Central memory CD4-positive, alpha-beta T cell (primary cell): ENCODE measurements around the gene GALR2.
"Not testable (repeated sequence)": the region's sequence is repeated elsewhere in the genome, so short reads cannot be mapped to it uniquely, and the experiment has no call there.

Experiments
- DNase-seq: peaks from one replicate; pipeline ENCODE4 v3.0.0; 2022
- total RNA-seq, 3 experiments: gene quantifications; one replicate each; lab custom pipeline; 2026; lab: John Stamatoyannopoulos, UW

The GALR2 gene, protein sequence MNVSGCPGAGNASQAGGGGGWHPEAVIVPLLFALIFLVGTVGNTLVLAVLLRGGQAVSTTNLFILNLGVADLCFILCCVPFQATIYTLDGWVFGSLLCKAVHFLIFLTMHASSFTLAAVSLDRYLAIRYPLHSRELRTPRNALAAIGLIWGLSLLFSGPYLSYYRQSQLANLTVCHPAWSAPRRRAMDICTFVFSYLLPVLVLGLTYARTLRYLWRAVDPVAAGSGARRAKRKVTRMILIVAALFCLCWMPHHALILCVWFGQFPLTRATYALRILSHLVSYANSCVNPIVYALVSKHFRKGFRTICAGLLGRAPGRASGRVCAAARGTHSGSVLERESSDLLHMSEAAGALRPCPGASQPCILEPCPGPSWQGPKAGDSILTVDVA
- 0 to 2.7 (median 0) reads per million in 3 experiments for total RNA-seq

DNA sequence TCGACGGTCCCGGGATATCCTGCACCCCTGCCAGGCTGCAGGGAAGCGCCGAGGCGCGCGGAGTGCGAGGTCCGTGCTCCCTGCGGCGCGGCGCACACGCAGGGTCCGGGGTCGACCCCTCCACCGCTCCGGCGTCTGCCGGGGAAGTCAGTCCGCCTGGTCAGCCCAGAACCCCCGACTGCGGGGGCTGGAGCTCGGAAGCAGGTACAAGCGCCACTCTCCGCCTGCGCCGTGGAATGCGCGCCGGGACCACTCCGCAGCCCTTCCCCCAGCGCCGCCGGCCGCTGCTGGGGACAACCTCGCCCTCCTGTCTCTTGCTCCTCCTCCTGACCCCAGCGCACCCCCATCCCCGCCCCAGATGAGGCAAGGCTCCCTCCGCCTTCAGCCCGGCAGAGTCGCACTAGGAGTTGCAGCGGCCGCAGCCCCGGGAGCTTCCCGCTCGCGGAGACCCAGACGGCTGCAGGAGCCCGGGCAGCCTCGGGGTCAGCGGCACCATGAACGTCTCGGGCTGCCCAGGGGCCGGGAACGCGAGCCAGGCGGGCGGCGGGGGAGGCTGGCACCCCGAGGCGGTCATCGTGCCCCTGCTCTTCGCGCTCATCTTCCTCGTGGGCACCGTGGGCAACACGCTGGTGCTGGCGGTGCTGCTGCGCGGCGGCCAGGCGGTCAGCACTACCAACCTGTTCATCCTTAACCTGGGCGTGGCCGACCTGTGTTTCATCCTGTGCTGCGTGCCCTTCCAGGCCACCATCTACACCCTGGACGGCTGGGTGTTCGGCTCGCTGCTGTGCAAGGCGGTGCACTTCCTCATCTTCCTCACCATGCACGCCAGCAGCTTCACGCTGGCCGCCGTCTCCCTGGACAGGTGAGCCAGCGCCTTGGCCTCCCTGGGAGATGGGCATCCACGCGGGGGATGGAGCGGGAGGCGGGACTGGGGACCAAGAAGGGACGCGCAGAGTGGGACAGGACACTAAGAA is at the start of gene GALR2:
GALR2 (plus strand) TSS at position 392 of the 974 bp plus-strand sequence; CDS start at position 495, 103 bp downstream.
- no peak for DNase-seq

- DNase-seq: no peak
Measured at GRCh38 chr17:76025294-76025693, 49.3 kb upstream of the GALR2 start.

DNA sequence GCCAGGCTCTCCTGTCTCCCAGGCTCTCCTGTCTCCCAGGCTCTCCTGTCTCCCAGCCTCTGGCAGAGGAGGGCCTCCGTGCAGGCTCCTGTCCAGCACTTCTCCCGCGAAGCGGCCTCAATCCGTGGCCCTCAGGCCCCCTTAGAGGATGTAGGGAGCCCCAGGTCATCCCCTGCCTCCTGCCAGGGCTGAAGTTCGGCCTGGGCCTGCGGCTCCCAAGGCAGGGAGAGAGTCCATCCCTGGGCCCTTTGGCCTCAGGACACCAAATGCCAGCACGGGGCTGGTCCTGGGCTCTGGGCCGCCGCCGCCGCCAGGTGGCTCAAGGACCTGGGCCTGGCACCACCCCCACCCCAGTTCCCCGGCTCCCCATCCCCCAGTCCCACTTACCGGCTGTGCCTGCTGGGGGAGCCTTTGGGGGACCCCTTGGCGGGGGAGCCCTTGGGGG is 47.8 kb upstream of the GALR2 start:
- DNase-seq: no peak

DNA sequence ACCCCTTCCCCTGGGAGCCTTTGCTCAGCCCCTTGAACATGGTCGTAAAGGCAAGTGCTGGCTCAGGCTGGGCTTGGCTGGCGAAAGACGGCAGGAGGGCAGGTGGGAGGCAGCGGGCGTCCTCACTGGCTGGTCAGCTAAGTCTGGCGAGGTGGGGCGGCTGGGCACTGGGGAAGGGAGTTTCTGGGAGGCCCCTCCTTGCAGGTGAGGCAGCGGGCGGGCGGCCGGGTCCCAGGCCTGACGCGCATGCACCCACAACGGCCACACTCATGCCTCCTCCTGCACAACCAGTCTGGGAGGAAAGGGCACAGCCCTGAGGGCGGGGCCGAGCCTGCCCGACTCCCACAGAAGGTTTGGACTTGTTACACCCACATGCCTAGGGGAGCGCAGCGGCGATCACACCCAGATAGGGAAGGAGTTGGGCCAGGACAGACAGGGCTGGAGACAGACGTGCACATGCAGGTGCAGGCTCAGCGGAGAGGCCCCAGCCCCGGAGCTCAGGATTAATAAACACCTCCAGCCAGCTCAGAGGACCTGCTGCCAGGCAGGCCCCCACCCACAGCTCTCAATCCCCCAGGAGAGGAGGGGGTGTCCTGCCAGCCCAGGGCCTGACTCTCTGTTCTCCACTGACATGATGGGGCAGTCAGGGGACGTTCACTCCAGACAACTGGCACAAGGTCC is 47.3 kb upstream of the GALR2 start, which contains the start of gene EVPL:
EVPL (minus strand) TSS at position 148 of the 681 bp plus-strand sequence; CDS start at position 40, 108 bp downstream.
- DNase-seq: no peak

DNA sequence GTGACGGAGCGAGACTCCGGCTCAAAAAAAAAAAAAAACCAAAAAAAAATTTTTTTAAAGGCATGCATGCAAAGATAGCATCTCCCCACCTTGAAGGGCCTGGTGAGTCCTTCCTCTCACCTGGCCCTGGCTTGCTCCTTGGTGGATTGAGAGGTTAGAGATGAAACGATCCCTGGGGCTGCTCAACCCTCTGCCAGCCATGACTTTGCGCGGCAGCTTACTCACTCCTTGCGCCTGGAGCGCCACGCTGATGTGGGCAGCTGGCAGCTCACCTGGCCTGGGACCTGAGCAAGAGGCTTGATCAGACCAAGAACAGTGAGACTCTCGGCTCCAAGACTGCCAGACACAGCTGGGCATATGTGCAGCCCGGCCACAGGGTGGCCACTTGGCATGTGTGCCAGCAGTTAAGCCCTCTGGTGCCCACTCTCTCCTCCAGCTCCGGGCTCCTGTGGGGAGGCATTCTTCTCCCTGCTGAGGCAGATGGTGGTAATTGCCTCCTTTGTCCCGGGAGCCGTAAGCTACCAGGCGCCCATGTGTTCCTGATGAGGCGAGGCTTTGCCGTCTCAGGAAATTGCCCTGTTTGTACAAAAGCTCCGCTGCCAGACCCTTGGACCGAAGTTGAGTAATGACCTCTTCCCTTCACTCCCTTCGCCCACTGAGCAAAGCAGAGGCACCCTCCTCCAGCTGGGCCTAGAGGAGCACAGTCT is 42.4 kb upstream of the GALR2 start:
- no peak for DNase-seq

- DNase-seq: no peak
Measured at GRCh38 chr17:76032780-76033108, 41.8 kb upstream of the GALR2 start.

GRCh38 chr17:76033139-76033538 is 41.4 kb upstream of the GALR2 start:
- DNase-seq: no peak

DNA sequence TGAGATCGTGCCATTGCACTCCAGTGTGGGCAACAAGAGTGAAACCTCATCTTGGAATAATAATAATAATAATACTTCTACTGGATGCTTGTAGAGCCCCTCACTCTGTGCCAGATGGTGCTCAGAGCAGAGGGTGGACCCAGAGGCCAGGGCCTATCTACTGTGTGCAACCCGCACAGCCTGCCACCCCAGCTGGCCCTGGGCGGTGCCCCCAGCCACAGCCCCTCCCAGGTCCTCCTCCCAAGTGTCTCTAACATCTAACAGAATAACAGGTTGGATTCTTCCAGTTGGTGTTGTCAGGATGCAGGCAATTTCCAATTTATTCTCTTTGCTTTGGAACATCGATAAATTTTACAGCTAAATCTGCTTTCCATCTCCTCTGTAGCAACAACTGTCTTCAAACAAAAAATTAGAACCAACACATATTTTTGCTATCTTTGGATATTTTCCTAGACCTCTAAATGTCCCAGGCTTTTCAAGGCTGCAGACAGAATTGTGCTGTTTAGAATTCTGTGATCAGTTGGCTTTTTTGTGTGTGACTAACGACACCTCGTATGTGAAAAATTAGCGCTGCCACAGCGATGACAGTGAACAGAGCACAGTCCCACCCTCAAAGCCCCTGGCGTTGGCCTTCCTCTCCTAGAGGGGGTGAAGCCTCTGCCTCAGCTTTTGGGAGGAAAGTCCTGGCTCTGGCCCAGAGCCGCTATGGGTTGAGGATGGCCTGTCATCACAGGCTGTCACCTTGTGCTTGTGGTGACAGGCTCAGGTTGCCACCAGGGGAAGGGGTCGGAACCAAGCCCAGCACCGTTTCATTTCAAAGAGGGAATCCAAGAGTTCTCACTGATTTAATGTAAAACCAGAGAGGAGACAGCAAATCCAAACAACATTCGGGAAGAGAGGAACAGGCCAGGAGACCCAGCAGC is 39.9 kb upstream of the GALR2 start:
- no peak for DNase-seq

- no peak for DNase-seq
Measured at GRCh38 chr17:76036497-76037261, 37.9 kb upstream of the GALR2 start.

- DNase-seq: no peak
Measured at GRCh38 chr17:76038050-76038449, 36.5 kb upstream of the GALR2 start.

DNA sequence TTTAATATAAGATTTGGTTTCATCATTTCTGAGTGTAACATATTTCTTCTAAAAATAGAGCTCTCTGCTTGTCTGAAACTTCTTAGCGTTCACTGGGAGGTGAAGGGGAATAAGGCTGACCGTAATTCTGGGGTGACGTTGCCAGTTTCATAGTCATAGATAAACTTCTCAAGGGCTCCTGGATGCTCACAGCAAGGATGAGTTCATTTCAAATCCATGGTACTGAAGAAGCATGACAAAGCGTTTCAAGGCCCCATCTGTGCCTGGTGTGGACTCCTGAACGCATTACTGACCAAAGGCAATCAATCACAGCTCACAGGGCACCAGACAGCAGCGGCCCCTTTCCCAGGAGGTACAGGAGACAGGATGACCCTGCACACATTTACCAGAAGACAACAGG is 35.5 kb upstream of the GALR2 start:
- DNase-seq: no peak

GRCh38 chr17:76040376-76040775 is 34.2 kb upstream of the GALR2 start:
- no peak for DNase-seq

GRCh38 chr17:76042868-76043267 is 31.7 kb upstream of the GALR2 start:
- DNase-seq: not testable (repeated sequence)

DNA sequence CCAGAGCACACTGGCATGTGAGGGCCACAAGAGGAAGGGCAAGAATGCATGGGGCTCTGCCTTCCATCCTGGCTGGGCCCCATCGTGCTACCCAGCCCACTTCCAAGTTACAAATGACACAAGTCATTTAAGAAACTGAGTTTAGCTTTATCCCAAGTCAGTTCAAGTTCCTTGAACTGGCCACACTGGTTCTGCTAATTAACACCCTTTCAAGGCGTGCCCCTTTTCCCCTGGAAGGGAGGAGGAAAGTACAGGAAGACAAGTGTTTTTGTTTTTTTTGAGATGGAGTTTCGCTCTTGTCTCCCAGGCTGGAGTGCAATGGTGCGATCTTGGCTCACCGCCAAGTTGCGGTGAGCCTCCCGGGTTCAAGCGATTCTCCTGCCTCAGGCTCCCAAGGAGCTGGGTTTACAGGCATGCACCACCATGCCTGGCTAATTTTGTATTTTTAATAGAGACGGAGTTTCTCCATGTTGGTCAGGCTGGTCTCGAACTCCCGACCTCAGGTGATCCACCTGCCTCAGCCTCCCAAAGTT is 30.0 kb upstream of the GALR2 start:
- not testable (repeated sequence) for DNase-seq

GRCh38 chr17:76046064-76046463 is 28.5 kb upstream of the GALR2 start:
- no peak for DNase-seq

GRCh38 chr17:76048025-76048605 is 26.5 kb upstream of the GALR2 start:
- DNase-seq: no peak

DNA sequence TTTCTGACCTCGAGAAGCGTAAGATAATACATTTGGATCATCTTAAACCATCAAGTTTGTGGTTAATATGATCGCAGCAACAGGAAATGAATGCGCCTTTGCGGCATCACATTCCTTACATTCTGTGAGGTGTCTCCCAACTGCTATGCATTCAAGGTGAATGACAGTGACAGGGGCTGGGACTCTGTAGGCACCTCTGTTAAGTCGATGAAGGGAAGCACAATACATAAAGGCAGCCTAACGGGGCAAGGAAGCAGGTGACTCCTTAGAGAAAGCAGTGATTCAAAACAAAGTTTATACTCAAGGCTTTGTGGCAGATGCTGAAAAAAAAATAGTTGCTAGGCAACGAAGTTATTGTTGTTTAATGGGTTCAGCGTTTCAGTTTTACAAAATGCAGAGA is 25.9 kb upstream of the GALR2 start:
- DNase-seq: peak; percentile 25

- no peak for DNase-seq
Measured at GRCh38 chr17:76049239-76049638, 25.3 kb upstream of the GALR2 start.

DNA sequence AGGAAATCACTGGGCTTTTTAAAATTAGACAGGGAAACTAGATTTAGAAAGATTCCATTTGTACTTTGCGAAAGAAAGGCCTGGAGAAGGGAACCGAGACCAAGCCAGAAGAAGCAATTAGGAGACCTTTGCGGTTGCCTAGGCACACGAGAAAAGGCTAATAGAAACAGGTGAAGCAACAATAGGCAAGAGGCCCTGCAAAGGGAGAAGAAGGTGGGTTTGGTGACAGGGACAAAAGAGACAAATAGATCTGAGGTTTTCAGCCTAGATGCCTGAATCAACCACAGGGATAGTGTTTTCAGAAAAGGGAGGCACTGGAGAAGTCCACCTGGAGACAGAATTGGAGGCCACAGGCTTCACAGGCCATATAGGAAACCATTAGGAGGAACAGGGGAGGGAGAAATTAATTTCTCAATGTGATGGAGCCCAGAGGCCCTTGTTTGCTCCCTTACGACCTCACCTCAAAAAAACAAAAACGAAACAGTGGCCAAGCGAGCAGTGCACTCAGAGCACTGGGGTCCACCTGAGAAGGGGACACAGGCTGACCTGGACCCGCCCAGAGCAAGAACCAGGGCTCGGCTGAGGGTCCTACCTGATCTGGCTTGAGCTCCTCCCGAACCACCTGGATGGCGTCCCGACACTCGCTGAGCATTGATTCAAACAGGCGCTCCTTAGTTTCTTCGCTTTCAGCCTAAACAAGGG is 24.6 kb upstream of the GALR2 start:
- no peak for DNase-seq
